GM10266 (cell line): ENCODE data around the gene ERBB4.
A peak's percentile ranks its signal among the peaks of the same experiment; 100 is the strongest.
"Not testable (repeated sequence)": the region's sequence is repeated elsewhere in the genome, so short reads cannot be mapped to it uniquely, and the experiment has no call there.

Experiments
- DNase-seq: peaks from one replicate; pipeline ENCODE4 v3.0.0; 2012; ENCODE audit errors: extremely low spot score
- CTCF ChIP-seq: IDR thresholded peaks from 2 replicates; pipeline ENCODE4 v1.5.1; 2012; ENCODE audit warnings: mild to moderate bottlenecking, low read depth; ENCODE audit not compliant: control insufficient read depth, insufficient read depth; ENCODE audit errors: missing control alignments

The ERBB4 gene

DNA sequence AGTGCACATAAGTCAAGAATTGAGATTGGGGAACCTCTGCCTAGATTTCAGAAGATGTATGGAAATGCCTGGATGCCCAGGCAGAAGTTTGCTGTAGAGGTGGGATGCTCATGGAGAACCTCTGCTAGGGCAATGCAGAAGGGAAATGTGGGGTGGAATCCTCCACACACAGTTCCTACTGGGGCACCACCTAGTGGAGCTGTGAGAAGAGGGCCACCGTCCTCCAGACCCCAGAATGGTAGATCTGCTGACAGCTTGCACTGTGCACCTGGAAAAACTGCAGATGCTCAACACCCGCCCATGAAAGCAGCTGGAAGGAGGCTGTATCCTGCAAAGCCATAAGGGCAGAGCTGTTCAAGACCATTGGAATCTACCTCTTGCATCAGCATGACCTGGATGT is 71.1 kb downstream of the ERBB4 start:
- TF ChIP-seq CTCF, result peak; percentile 15
- DNase-seq, result not testable (repeated sequence)

GRCh38 chr2:212465456-212465855 is 73.1 kb downstream of the ERBB4 start:
- no peak for TF ChIP-seq CTCF

DNA sequence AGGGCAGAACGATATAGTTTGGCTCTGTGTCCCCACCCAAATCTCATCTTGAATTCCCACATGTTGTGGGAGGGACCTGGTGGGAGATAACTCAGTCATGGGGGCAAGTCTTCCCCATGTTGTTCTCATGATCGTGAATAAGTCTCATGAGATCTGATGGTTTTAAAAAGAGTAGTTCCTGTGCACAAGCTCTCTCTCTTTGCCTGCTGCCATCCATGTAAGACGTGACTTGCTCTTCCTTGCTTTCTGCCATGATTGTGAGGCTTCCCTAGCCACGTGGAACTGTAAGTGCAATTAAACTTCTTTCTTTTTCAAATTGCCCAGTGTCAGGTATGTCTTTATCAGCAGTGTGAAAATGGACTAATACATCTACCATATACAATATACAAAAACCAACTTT is 76.9 kb downstream of the ERBB4 start:
- DNase-seq, result not testable (repeated sequence)

More at GRCh38 chr2:212465456-212465855, 73.1 kb downstream of the ERBB4 start:
- DNase-seq, result no peak

DNA sequence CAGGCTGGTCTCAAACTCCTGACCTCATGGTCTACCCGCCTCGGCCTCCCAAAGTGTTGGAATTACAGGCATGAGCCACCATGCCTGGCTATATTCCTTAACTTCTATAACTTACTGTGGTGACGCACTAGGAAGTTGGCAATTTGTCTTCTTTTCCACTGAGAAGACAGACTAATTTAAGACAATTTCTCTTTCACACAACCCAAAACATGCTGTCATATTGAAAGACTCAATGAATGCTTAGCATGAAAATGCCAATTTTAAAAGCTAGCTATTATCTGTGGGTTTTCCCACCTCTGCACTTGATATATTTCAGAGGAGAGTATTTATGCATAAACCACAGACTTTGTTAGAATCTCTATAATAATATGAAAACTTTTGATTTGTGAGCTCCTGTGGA is 84.5 kb downstream of the ERBB4 start:
- no peak for TF ChIP-seq CTCF
- DNase-seq, result no peak

DNA sequence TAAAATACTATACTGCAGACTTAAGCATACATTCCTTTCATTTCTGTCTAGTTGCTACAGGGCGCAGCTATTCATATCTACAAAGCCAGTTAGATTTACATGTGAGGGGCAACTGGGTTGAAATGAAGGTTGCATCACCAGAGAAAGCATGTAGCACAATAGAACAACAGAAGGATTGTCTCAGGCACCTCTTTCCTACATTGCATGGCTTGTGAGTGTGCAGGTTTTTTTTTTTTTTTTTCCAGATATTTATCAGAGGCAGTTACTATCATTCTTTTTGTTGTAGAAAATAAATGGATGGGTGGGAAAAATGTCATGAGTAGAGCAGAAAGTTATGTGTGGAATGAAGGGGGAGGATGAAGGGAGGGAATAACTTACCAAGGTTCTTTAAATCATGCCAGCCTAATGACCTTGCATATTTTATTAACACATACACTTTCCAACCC is 86.8 kb downstream of the ERBB4 start:
- DNase-seq, result no peak
- TF ChIP-seq CTCF, result no peak

DNA sequence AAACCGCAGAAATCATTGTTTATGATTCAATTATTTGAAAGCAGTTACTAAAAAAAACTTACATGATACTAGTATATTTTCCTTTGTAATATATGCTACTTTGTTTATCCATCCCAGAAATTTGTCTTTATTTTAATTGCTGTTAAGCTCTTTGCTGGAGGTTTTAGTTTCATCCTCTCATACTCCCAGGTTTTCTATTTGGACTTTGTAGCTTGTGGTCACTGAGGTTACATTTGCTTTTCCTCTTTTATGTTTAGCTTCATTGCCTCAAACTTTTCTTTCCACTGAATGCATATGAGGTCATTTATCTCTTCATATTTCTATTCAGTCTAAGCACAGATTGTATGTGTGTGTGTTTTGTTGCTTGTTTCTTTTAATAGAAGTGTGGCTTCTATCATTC is 89.9 kb downstream of the ERBB4 start:
- no peak for DNase-seq
- no peak for TF ChIP-seq CTCF

DNA sequence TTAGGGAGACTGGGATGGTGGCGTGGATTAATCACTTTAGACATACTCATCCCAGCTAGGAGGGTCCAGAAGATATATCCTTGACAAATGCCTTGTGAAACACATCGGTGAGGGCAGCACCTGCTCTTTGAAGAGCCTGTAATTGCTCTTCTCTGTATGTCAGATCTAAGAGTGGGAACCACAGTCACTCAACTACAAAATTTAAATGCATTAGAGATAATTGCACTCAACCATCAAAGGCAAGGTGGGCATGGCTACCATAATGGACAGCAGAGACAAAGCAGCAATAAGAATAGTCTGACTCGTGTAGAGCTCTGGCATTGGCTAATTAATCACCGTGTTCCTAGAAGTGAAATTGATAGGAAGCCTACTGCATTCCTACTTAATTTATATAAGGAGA is 96.8 kb downstream of the ERBB4 start:
- DNase-seq, result no peak
- TF ChIP-seq CTCF, result no peak

DNA sequence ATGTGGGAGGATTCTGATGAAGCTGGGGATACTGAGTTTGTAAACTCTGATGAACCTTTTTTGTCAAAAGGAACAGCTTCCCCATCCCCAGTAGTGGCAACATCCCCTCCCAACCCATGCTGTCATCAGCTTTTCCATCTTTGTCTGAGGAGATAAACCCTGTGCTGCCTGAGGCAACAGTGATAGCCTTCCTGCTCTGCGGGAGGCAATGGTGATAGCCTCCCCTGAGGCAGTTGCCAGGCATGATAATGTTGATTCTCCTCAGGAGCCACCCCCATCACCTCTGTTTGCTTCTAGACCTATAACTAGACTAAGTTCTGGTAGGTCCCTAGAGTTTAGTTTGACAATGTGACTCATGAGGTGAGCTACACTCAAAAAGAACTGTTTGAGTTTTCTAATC is 97.5 kb downstream of the ERBB4 start:
- no peak for DNase-seq
- TF ChIP-seq CTCF, result no peak
